GM13977 (cell line): Measurements from ENCODE around the gene WDFY2.

ENCODE experiments used
- DNase-seq: peaks from one replicate; pipeline ENCODE4 v3.0.0; 2012; ENCODE audit warnings: low spot score
- CTCF ChIP-seq: IDR thresholded peaks from 2 replicates; pipeline ENCODE4 v1.5.1; 2012; ENCODE audit warnings: mild to moderate bottlenecking, control low read depth; ENCODE audit not compliant: insufficient read depth; ENCODE audit errors: extremely low read depth, missing control alignments
- in situ Hi-C: fragments of 300-500 bp; cut with MboI; formaldehyde crosslinking; loops from one replicate; pipeline ENCODE4 v1.12.0; 2022; ENCODE audit warnings: low sequenced_read_pairs, low pct_unique_long_range_greater_than_20kb, mixed read lengths, inconsistent platforms; ENCODE audit not compliant: unreplicated experiment

WDFY2 gene

GRCh38 chr13:51553531-51553930 lies 30.7 kb upstream of the WDFY2 start:
- DNase-seq, result no peak
- in situ Hi-C loops, result no loop called here
- TF ChIP-seq CTCF, result no peak

- TF ChIP-seq CTCF, result no peak
- in situ Hi-C loops, result no loop called here
- no peak for DNase-seq
Observed at GRCh38 chr13:51556740-51557139, 27.5 kb upstream of the WDFY2 start.

- no peak for DNase-seq
- in situ Hi-C loops, result no loop called here
- TF ChIP-seq CTCF, result no peak
Observed at GRCh38 chr13:51557438-51557837, 26.8 kb upstream of the WDFY2 start.

GRCh38 chr13:51557875-51558612 lies 26.2 kb upstream of the WDFY2 start:
- in situ Hi-C loops, result no loop called here
- DNase-seq, result no peak
- no peak for TF ChIP-seq CTCF

GRCh38 chr13:51559946-51560735 lies 24.1 kb upstream of the WDFY2 start:
- TF ChIP-seq CTCF, result no peak
- no peak for DNase-seq
- in situ Hi-C loops, result no loop called here

GRCh38 chr13:51562011-51562671 lies 22.1 kb upstream of the WDFY2 start:
- in situ Hi-C loops, result no loop called here
- peak; percentile 27 for DNase-seq
- TF ChIP-seq CTCF, result no peak
